Thyroid gland (tissue), 4 donors: ENCODE data around the gene GRM7.

Source experiments
- CTCF ChIP-seq, 6 experiments: fragments of 200-600 bp in 3 of 6; fragments of 450-650 bp in 3 of 6; sonication (generic) in 3 of 6; IDR thresholded peaks; one replicate each; pipeline ENCODE4 v1.5.1; 2016 to 2019; ENCODE audit warnings: antibody characterized with exemption in 6 of 6, mild to moderate bottlenecking in 2 of 6, inconsistent platforms in 1 of 6, moderate library complexity in 1 of 6
- POLR2A ChIP-seq, 2 donors: fragments of 450-650 bp; IDR thresholded peaks; one replicate each; pipeline ENCODE4 v1.6.1; 2017; ENCODE audit warnings: antibody characterized with exemption in 2 of 2, mild to moderate bottlenecking in 2 of 2, moderate library complexity in 1 of 2

- TF ChIP-seq CTCF (IDR thresholded peaks at IDR 0.05), result no peak
- TF ChIP-seq POLR2A (IDR thresholded peaks at IDR 0.05), result no peak
Measured at GRCh38 chr3:7682822-7683229, 821.9 kb downstream of the GRM7 start.
